ENCODE data around the gene CCDC28B. TPM values are rescaled to one million over a fixed set of nuclear protein-coding genes. Genes with fewer than 3 reads are reported as not detected.
"Not testable (repeated sequence)": the region's sequence is repeated elsewhere in the genome, so short reads cannot be mapped to it uniquely, and the experiment has no call there.

Gene CCDC28B
- 10 to 100 TPM; 20.8 to 24.9 TPM for total RNA-seq

DNA sequence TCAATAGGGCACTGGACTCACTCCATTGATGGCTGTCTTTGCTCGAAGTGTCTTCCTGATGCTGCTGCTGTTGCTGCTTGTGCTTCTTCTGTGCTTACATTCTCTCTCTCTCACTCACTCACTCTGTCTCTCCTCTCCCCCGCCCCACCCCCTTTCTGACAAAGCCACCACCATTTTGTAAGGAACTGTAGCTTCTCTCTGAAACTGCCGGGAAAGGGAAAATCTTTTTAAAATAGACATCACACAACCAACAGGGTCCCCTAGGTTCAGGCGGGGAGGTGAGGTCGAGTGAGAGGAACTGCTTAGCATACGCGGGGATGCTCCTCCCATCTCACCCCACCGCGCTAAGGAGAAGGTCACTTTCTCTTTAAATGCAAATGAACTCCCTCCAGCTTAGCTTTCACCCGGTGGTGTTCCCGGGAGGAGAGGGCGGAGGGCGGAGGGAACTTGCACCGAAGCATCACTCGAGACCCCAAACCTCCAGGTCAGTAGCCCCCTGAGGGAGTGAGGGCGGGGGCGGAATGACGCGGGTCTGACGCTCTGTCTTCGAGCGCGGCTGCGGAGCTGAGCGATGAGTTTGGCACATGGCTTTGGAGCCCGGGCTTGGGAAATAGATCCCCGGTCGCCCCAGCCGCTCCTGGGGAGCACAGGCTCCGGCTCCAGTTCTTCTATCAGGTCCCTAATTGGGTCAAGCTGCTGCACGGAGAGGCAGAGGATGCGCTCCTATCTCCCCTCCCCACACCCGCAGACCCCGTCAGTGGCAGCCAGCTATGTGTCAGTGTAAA lies at the start of gene CCDC28B:
CCDC28B (plus strand) TSS at position 370 of the 785 bp plus-strand sequence. CDS start 1,341 bp downstream, outside the sequence.
- DNase-seq (ENCODE audit: low spot score in 2 of 2), result peak; percentile 54 to 73
- ATAC-seq, result peak; percentile 49 to 53
- H3K36me3 Mint-ChIP-seq, result peaks cover 21 to 26% of the 10 kb centered on the region in 2 donors
- H3K27ac Mint-ChIP-seq, result peak within 1 kb of the TSS; percentile 73 to 95
- H3K9me3 Mint-ChIP-seq, result no peaks in the 10 kb centered on the region

DNA sequence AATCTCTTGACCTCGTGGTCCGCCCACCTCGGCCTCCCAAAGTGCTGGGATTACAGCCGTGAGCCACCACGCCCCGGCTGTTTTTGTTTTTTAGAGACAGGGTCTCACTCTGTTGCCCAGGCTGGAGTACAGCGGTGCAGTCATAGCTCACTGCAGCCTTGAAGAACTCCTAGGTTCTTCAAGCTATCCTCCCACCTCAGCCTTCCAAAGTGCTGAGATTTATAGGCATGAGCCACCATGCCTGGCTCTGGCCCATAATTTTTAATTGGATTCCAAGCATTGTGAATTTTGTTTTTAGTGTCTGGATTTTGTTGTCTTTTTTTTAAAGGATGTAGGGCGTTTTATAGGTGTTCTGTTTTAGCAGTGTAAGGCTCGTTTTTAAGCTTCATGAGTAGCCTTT lies 49.5 kb upstream of the CCDC28B start:
- peaks cover 5 to 6% of the 10 kb centered on the region in 2 donors for H3K9me3 Mint-ChIP-seq
- DNase-seq (ENCODE audit: low spot score in 2 of 2) (no peak), ATAC-seq (no peak)
- H3K36me3 Mint-ChIP-seq, result peaks cover 8 to 30% of the 10 kb centered on the region in 2 donors
- H3K27ac Mint-ChIP-seq, result no peak overlapping the region

DNA sequence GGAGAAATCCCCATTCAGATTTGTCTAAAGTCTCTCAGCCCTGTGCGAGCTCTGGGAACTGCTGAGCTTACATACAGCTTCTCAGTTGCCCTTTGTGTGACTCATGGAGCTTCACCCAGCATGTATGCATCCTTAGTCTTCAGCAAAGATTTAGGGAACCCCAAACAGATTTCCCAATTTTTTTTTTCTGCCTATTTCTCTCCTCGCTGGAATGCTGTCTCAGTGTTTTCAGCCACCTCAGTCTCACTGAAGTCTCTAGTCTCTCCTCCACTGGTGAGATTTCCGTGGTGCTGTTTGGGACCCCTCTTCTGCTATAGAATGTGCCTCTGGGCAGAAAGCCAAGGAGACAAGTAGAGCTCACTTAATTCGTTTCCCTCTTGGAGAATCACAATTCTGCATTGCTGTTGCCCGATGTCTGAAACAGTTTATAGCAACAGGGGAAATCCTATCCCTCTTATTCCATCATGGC lies 49.0 kb upstream of the CCDC28B start:
- H3K36me3 Mint-ChIP-seq, result peaks cover 12 to 29% of the 10 kb centered on the region in 2 donors
- peaks cover 5 to 6% of the 10 kb centered on the region in 2 donors for H3K9me3 Mint-ChIP-seq
- DNase-seq (ENCODE audit: low spot score in 2 of 2) (no peak), ATAC-seq (no peak)
- H3K27ac Mint-ChIP-seq, result peak overlapping the region in 1 of 2 donors; percentile 10

DNA sequence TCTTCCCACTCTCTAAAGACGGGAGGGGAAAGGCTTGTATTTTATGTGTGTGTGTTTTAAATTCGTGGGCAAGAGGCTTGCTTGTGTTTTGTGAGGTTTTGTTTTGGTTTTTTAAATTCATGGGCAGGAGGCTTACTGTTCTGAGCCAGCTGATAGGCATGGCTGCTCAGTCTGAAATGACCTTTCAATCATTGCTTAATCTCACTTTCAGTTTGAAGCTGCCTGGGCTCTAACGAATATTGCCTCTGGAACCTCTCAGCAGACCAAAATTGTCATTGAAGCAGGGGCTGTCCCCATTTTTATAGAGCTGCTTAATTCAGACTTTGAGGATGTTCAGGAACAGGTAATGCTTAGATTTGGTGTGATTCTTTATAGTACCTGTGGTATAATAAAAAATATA lies 41.2 kb upstream of the CCDC28B start:
- no peak for DNase-seq (ENCODE audit: low spot score in 2 of 2)
- Mint-ChIP-seq H3K27ac (peak overlapping the region in 1 of 2 donors; percentile 13), H3K9me3 (no peaks in the 10 kb centered on the region), H3K36me3 (peaks cover 10 to 11% of the 10 kb centered on the region in 2 donors)
- peak in 1 of 2 donors; percentile 95 for ATAC-seq

DNA sequence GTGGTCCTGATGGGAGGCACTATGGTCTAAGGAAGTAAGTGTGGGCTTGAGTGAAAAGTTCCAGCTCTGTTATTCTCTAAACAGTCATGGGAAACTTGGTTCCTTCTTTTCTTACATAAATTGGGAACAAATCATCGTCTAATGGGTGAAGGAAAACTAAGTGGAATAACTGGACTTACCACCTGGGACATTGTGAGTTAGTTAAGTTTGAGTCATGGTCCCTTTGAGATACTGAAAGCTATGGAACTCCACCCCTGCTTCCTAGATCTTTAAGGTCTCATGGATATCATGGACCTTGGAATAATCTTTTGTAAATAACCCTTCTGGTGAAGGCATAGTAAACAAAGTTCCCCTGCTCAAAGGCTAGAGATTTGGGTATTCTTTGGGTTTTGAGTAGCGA lies 37.0 kb upstream of the CCDC28B start:
- ATAC-seq, result no peak
- peak overlapping the region in 1 of 2 donors; percentile 79 for H3K27ac Mint-ChIP-seq
- no peaks in the 10 kb centered on the region for H3K9me3 Mint-ChIP-seq
- peaks cover under 1 to 2% of the 10 kb centered on the region in 2 donors for H3K36me3 Mint-ChIP-seq
- DNase-seq (ENCODE audit: low spot score in 2 of 2), result no peak

DNA sequence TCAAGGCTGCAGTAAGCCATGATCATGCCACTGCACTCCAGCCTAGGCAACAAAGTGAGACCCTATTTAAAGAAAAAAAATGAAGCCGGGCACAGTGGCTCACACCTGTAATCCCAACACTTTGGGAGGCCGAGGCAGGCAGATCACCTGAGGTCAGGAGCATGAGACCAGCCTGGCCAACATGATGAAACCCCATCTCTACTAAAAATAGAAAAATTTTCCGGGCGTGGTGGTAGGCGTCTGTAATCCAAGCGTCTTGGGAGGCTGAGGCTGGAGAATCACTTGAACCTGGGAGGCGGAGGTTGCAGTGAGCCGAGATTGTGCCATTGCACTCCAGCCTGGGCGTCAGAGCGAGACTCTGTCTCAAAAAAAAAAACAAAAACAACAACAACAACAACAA lies 34.8 kb upstream of the CCDC28B start:
- not testable (repeated sequence) for DNase-seq (ENCODE audit: low spot score in 2 of 2)
- peaks cover 6 to 12% of the 10 kb centered on the region in 2 donors for H3K36me3 Mint-ChIP-seq

DNA sequence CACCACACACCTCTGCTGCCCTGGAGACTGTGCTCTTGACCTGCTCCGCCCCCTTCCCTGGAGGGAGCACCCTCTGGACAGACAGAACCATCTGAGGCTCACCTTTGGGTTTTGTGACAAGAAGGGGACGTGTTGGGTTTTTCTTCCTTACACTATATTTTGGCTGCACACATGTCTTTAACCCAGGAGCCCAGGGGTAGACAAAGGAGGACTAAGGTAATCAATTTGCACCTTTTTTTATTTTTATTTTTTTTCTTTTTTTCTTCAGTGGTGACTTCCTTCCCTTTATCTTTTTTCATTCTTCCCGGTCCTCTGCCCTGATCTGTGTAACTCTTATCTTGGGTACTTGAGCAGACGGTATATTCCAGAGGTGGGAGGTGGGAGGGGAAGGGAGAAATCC lies 29.4 kb upstream of the CCDC28B start:
- DNase-seq (ENCODE audit: low spot score in 2 of 2) (no peak), ATAC-seq (no peak)
- peaks cover 10 to 33% of the 10 kb centered on the region in 2 donors for H3K36me3 Mint-ChIP-seq
- no peaks in the 10 kb centered on the region for H3K9me3 Mint-ChIP-seq
- peak overlapping the region in 1 of 2 donors; percentile 67 for H3K27ac Mint-ChIP-seq

More for the DNA sequence above, 34.8 kb upstream of the CCDC28B start:
- H3K27ac Mint-ChIP-seq, H3K9me3 Mint-ChIP-seq, ATAC-seq: not testable (repeated sequence)

DNA sequence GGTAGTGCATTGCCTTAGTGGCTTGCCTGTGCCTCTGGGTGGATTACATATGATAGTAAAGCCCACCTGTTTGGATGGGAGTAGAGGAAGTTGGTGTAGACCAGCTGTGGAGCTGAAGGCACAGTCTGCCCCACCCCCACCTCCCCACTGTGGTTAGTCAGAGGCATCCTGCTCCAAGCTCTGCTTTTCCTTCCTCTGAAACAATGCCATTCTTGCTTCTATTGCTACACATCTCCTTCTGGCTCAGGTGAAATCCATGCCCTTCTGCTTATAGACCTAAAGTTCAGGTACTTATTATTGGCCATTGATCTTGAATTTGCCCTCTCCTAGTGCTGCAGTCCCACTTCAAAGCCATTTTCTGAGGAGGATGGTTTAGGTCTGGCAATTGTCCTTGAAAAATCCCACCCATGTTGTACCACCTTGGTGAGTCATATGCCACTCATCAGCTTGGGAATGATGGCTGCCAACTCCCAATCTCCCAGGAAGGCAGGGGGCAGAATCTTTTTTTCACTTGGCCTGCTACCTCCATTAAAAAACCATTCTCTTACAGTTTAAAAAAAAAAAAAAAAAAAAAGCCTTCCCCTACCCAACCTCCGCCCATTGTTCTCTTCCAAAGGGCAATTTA lies 27.7 kb upstream of the CCDC28B start:
- H3K36me3 Mint-ChIP-seq, result peaks cover 10 to 33% of the 10 kb centered on the region in 2 donors
- H3K27ac Mint-ChIP-seq, result peak overlapping the region in 1 of 2 donors; percentile 67
- ATAC-seq (no peak), DNase-seq (ENCODE audit: low spot score in 2 of 2) (no peak)
- H3K9me3 Mint-ChIP-seq, result no peaks in the 10 kb centered on the region

DNA sequence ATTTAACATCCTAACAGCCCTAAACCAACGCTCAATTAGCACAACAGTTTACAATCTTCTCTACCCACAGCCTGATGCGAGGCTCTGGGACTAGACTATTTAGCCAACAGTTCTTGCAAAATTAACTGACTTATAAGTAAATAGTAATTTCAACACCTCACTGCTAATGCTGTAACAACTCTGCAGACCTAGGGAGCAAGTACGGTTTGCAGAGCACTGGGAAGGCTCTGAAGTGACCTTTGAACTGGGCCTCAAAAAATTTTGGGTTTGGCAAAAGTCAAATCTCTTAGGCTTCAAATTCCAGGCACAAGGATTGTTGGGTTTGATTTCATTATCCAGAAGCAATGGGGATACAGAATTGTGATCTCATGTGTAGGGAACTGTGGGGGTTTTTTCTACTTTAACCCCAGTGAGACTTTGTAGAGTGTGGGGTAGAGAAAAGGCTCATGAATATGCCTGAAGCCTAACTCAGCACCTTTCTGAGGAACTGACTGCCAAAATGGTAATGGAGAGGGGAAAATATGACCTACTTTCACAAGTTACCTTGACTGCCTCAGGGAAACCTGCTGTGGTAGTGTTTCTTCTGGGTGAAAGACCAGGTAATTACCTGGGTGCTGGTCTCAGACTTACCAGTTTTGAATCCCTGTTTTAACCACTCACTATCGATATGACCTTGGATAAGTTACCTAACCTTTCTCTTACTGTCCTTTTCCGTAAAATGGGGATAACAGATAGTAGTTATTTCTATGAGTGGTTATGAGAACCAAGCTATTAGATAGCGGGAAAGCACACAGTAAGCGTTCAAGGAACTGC lies 21.8 kb upstream of the CCDC28B start:
- ATAC-seq (no peak), DNase-seq (ENCODE audit: low spot score in 2 of 2) (no peak)
- peaks cover 19 to 31% of the 10 kb centered on the region in 2 donors for H3K36me3 Mint-ChIP-seq
- peak overlapping the region; percentile 98 for H3K27ac Mint-ChIP-seq
- H3K9me3 Mint-ChIP-seq, result no peaks in the 10 kb centered on the region

DNA sequence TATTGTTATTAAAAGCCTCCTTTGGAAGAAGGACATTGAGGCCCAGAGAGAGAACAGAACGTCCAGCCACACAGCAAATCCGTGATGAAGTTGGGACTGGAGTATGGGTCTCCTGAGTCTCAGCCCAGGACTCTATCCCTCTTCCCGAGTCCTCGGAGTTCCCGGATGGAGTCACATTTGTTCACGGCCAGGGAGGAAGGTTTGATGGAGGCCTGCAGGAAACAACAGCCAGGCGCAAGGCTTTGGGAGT lies 21.3 kb upstream of the CCDC28B start:
- H3K27ac Mint-ChIP-seq, result peak overlapping the region; percentile 98

DNA sequence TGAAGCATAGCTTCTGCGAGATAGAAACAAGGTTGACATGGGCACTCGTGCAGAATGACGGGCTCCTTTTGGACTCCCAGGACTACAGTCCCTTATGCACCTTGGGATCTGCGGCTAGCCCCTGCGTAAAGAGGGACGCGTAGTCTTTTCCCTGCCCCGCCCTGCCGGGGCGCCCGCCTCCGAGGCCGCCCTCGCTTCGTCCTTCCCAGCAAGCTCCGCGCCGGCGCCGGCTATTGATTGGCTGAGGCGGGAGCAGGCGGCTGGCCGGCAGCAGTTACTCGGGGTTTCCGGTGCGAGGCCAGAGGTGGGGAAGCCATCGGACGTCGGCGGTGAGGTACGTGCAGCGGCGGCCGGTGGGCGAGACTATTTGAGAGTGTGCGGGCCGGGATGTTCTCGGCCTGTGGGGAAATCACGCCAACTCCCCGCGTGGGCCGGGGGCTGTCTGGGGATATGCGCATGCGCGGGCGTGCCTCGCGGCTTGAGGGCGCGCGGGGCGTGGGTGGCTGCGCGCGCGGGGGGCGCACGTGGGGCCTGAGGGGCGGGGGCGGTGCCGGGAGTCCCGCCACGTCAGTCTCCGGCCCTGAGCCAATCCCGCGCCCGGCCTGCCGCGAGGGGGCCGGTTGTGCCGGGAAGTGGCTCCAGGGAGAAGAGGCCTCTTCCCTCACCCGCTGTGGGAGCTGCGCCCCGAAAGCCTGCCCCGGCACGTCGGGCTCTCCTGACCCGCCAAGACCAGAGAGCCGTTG lies 20.8 kb upstream of the CCDC28B start, which contains the start of gene TXLNA:
TXLNA (plus strand) TSS at position 233 of the 743 bp plus-strand sequence. CDS start 671 bp downstream, outside the sequence.
- no peaks in the 10 kb centered on the region for H3K9me3 Mint-ChIP-seq
- DNase-seq (ENCODE audit: low spot score in 2 of 2) (peak; percentile 89 to 96), ATAC-seq (peak; percentile 88)
- peak within 1 kb of the TSS; percentile 98 for H3K27ac Mint-ChIP-seq
- H3K36me3 Mint-ChIP-seq, result peaks cover 27 to 41% of the 10 kb centered on the region in 2 donors

More for the DNA sequence above, 21.3 kb upstream of the CCDC28B start:
- H3K36me3 Mint-ChIP-seq, result peaks cover 22 to 36% of the 10 kb centered on the region in 2 donors
- H3K9me3 Mint-ChIP-seq, result no peaks in the 10 kb centered on the region
- DNase-seq (ENCODE audit: low spot score in 2 of 2) (peak in 1 of 2 donors; percentile 23), ATAC-seq (no peak)

DNA sequence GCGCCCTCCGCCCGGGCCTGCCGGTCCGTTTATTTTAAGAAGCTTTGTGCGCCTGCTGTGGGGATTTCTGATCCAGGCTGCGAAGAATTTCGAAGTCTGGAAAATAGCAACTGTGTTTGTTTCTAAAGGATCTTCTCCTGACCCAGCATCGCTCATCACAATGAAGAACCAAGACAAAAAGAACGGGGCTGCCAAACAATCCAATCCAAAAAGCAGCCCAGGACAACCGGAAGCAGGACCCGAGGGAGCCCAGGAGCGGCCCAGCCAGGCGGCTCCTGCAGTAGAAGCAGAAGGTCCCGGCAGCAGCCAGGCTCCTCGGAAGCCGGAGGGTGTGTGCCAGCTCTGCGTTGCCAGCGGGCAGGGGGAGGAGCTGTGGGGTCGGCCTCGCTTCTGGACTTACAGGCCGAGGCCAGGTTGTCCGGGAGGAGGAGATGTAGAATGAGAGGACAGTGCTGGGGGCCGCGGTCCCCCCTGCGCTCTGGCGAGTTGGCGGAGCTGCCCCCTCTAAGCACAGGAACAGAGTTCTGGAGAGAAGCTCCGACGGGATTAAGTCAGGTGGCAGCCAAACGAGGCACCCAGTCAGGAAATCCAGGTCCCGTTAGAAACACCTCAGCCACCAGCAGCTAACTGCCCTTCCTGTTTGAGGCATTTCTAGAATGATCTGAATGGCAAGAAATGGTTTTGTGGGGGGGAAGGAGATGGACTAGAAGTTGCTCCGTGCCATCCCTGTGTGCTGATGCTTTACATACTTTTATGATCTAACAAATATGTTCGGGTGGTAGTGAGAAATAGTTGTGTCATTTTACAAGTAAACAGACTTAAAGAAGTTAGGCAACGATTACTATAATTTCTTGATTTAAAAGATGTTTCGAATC lies 20.0 kb upstream of the CCDC28B start:
- Mint-ChIP-seq H3K36me3 (peaks cover 27 to 46% of the 10 kb centered on the region in 2 donors), H3K9me3 (no peaks in the 10 kb centered on the region), H3K27ac (peak overlapping the region; percentile 97 to 98)
- DNase-seq (ENCODE audit: low spot score in 2 of 2) (peak; percentile 39 to 67), ATAC-seq (peak; percentile 17 to 21)

DNA sequence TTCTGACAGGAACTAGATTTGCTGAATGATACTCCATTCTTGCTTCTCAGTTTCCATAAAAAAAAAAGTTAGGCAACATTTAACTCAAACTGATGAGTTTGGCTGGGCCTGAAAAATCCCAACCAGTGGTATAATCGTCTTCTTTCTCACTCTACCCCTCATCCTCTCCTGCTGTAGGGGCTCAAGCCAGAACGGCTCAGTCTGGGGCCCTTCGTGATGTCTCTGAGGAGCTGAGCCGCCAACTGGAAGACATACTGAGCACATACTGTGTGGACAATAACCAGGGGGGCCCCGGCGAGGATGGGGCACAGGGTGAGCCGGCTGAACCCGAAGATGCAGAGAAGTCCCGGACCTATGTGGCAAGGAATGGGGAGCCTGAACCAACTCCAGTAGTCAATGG lies 19.3 kb upstream of the CCDC28B start:
- Mint-ChIP-seq H3K9me3 (no peaks in the 10 kb centered on the region), H3K27ac (peak overlapping the region; percentile 97 to 98), H3K36me3 (peaks cover 29 to 50% of the 10 kb centered on the region in 2 donors)
- no peak for DNase-seq (ENCODE audit: low spot score in 2 of 2)
- no peak for ATAC-seq

DNA sequence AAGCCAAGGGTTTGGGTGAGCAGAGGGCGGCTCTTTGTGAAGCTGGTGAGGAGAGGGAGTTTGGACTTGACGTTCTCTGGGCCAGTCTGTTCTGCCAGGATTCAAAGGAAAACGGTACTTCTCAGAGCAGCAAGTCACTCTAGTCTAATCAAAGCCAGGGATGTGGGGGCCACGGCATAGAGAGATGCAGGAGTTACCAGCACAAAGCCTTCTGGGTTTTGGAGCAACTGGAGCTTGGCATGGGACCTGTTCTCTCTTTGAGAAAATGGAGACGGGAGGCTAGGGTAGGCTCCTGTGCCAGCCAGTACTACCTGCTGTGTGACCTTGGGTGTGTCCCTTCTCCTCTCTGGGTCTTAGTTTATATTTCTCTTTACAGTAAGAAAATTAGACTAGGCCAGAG lies 18.8 kb upstream of the CCDC28B start:
- Mint-ChIP-seq H3K27ac (peak overlapping the region; percentile 97 to 98), H3K36me3 (peaks cover 34 to 55% of the 10 kb centered on the region in 2 donors), H3K9me3 (no peaks in the 10 kb centered on the region)
- ATAC-seq (no peak), DNase-seq (ENCODE audit: low spot score in 2 of 2) (no peak)

DNA sequence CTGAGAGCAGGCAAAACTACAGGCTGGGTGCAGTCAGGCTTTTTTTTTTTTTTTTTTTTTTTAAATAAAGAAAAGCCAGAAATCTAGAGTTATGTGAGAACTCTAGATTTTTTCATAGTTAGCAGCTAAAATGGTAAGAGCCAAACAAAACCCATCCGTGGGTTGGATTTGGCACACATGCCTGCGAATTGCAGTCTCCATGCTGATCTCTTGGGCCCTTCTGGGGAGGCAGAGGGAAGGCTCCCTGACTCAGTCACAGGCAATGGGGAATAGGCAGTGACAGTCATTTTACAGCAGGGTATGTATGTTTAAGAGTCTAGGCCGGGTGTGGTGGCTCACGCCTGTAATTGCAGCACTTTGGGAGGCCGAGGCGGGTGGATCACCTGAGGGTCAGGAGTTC lies 18.3 kb upstream of the CCDC28B start:
- H3K27ac Mint-ChIP-seq, result peak overlapping the region; percentile 28 to 95
- DNase-seq (ENCODE audit: low spot score in 2 of 2) (no peak), ATAC-seq (no peak)
- no peaks in the 10 kb centered on the region for H3K9me3 Mint-ChIP-seq
- peaks cover 36 to 57% of the 10 kb centered on the region in 2 donors for H3K36me3 Mint-ChIP-seq

All from activated naive CD4-positive, alpha-beta T cell treated with anti-CD3 and anti-CD28 coated beads, Interleukin-2, amount 50 U/mL, for 72 hours (primary cell).